GM12878 (cell line): Measurements from ENCODE around the gene MLXIP. TPM values are rescaled to one million over a fixed set of nuclear protein-coding genes. Genes with fewer than 3 reads are reported as not detected.

Source experiments
- CHD2 ChIP-seq: IDR thresholded peaks from 2 replicates; pipeline ENCODE4 v1.6.1; 2011; ENCODE audit warnings: low read depth, low read length, improper control_type of control experiment, borderline replicate concordance
- CREM ChIP-seq: IDR thresholded peaks from 2 replicates; pipeline ENCODE4 v1.6.1; 2014; ENCODE audit warnings: antibody characterized with exemption, low read depth
- EP300 ChIP-seq, 2 experiments: fragments of 150-350 bp in 1 of 2; IDR thresholded peaks; 2 replicates each; pipeline ENCODE4 v1.6.1; 2011 to 2012; ENCODE audit warnings: low read depth in 2 of 2, low read length in 2 of 2, borderline replicate concordance in 1 of 2, improper control_type of control experiment in 1 of 2, inconsistent platforms in 1 of 2; ENCODE audit not compliant: control insufficient read depth in 1 of 2
- ESRRA ChIP-seq: IDR thresholded peaks from 2 replicates; pipeline ENCODE4 v1.6.1; 2012; ENCODE audit warnings: mild to moderate bottlenecking, low read length, improper control_type of control experiment
- GATAD2B ChIP-seq: fragments of 450-650 bp; conservative IDR thresholded peaks from 2 replicates; pipeline ENCODE4 v1.6.1; 2017; ENCODE audit warnings: low read depth, mild to moderate bottlenecking, moderate library complexity
- IKZF1 ChIP-seq: fragments of 450-650 bp; conservative IDR thresholded peaks from 2 replicates; pipeline ENCODE4 v1.6.1; 2017; ENCODE audit warnings: antibody characterized with exemption, mild to moderate bottlenecking
- IKZF2 ChIP-seq, 2 experiments: fragments of 450-650 bp; IDR thresholded peaks; 2 replicates each; pipeline ENCODE4 v1.6.1; 2017; ENCODE audit warnings: mild to moderate bottlenecking in 2 of 2, moderate library complexity in 2 of 2
- IRF4 ChIP-seq: IDR thresholded peaks from 2 replicates; pipeline ENCODE4 v1.6.1; 2011; ENCODE audit warnings: low read depth, low read length
- MEF2B ChIP-seq: fragments of 450-650 bp; IDR thresholded peaks from 2 replicates; pipeline ENCODE4 v1.6.1; 2018; ENCODE audit warnings: mild to moderate bottlenecking, moderate library complexity; ENCODE audit not compliant: partially characterized antibody, poor library complexity, severe bottlenecking
- MXI1 ChIP-seq: fragments of 150-350 bp; IDR thresholded peaks from 2 replicates; pipeline ENCODE4 v1.6.1; 2011; ENCODE audit warnings: low read depth, mild to moderate bottlenecking, inconsistent platforms, low read length, improper control_type of control experiment
- RAD21 ChIP-seq: IDR thresholded peaks from 2 replicates; pipeline ENCODE4 v1.6.1; 2011; ENCODE audit warnings: mild to moderate bottlenecking, low read depth, low read length, moderate library complexity; ENCODE audit not compliant: insufficient read depth
- RUNX3 ChIP-seq: IDR thresholded peaks from 2 replicates; pipeline ENCODE4 v1.6.1; 2012; ENCODE audit warnings: low read length, inconsistent platforms
- SIN3A ChIP-seq: IDR thresholded peaks from 2 replicates; pipeline ENCODE4 v1.6.1; 2012; ENCODE audit warnings: low read depth, low read length, improper control_type of control experiment
- SIX5 ChIP-seq: IDR thresholded peaks from 2 replicates; pipeline ENCODE4 v1.6.1; 2011; ENCODE audit warnings: mild to moderate bottlenecking, low read depth, low read length, moderate library complexity; ENCODE audit not compliant: severe bottlenecking
- polyA plus RNA-seq, 11 experiments: library from polyadenylated mRNA; depleted of rRNA in 4 of 11; unstranded in 6 of 11; stranded (reverse) in 5 of 11; fragments of >200 nt; fragmentation: Nextera tagmentation in 4 of 11; fragmentation: Illumina TruSeq in 1 of 11; extraction: Ambion mirVana in 4 of 11; extraction: Trizol in 1 of 11; gene quantifications; 1 replicate in 1 of 11; 2 replicates in 10 of 11; pipeline versions ENCODE4 v1.2.1 to v1.2.3, GENCODE V29; 2011 to 2016; ENCODE audit warnings: inconsistent platforms in 2 of 11, missing spikeins in 2 of 11, low read depth in 1 of 11
- total RNA-seq, 4 experiments: library from RNA; depleted of rRNA in 3 of 4; stranded (reverse); fragments of >200 nt in 3 of 4; fragmentation: Illumina TruSeq in 1 of 4; extraction: Trizol in 1 of 4; gene quantifications; 2 replicates each; pipeline versions ENCODE4 v1.2.1 to v1.2.3, GENCODE V29; 2013 to 2021
- TF ChIP-seq, protein P1 (sequence below): fragments of 450-650 bp; IDR thresholded peaks from 2 replicates; pipeline ENCODE4 v1.6.1; 2017; ENCODE audit warnings: borderline replicate concordance
- TF ChIP-seq, protein P2 (sequence below): IDR thresholded peaks from 2 replicates; pipeline ENCODE4 v1.6.1; 2012; ENCODE audit warnings: low read depth, low read length, improper control_type of control experiment
- TF ChIP-seq, protein P3 (sequence below): IDR thresholded peaks from 2 replicates; pipeline ENCODE4 v1.6.1; 2012; ENCODE audit warnings: low read depth, low read length, improper control_type of control experiment
- TF ChIP-seq, protein P4 (sequence below): fragments of 450-650 bp; IDR thresholded peaks from 2 replicates; pipeline ENCODE4 v1.6.1; 2016; ENCODE audit warnings: mild to moderate bottlenecking
- TF ChIP-seq, protein P5 (sequence below): fragments of 450-650 bp; IDR thresholded peaks from 2 replicates; pipeline ENCODE4 v1.6.1; 2017; ENCODE audit warnings: low read depth, mild to moderate bottlenecking, moderate library complexity
- TF ChIP-seq, protein P6 (sequence below): fragments of 450-650 bp; IDR thresholded peaks from 2 replicates; pipeline ENCODE4 v1.6.1; 2017; ENCODE audit warnings: mild to moderate bottlenecking, moderate library complexity

The MLXIP gene
- total and polyA plus RNA-seq, 10 of the 15 experiments (the other 5 are each of a cell fraction or from before 2014, with no cell fraction given) = 1.1 to 23.7 (median 7.0) TPM

DNA sequence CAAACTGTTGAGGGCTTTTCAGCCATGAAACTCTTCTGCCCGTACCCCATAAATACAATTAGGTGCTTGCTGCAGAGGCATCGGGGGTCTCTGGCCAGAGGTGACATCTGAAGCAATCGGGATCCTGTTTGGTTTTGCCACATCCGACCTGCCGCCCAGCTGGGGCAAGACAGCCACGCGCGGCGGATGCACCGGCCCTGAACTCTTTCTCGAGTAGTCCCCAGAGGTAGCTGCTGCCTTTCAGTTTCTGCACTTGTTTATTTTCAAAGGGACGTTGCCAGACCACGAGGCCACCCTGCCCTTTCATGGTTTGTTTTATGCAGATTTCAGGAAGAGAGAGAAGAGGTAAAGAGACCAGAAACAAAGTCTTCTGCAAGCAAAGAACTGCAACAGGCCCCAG is 10.6 kb upstream of the MLXIP start (continued):
- TF ChIP-seq, protein P1, sequence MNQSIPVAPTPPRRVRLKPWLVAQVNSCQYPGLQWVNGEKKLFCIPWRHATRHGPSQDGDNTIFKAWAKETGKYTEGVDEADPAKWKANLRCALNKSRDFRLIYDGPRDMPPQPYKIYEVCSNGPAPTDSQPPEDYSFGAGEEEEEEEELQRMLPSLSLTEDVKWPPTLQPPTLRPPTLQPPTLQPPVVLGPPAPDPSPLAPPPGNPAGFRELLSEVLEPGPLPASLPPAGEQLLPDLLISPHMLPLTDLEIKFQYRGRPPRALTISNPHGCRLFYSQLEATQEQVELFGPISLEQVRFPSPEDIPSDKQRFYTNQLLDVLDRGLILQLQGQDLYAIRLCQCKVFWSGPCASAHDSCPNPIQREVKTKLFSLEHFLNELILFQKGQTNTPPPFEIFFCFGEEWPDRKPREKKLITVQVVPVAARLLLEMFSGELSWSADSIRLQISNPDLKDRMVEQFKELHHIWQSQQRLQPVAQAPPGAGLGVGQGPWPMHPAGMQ = no peak
- TF ChIP-seq, protein P2, sequence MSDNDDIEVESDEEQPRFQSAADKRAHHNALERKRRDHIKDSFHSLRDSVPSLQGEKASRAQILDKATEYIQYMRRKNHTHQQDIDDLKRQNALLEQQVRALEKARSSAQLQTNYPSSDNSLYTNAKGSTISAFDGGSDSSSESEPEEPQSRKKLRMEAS = peak; percentile 81
- TF ChIP-seq IKZF2 (IDR thresholded peaks at IDR 0.05) = 0 out of 4 replicates have a peak, but pooled peaks of 1 of the 2 experiments have one; percentile 12
- TF ChIP-seq, protein P3, sequence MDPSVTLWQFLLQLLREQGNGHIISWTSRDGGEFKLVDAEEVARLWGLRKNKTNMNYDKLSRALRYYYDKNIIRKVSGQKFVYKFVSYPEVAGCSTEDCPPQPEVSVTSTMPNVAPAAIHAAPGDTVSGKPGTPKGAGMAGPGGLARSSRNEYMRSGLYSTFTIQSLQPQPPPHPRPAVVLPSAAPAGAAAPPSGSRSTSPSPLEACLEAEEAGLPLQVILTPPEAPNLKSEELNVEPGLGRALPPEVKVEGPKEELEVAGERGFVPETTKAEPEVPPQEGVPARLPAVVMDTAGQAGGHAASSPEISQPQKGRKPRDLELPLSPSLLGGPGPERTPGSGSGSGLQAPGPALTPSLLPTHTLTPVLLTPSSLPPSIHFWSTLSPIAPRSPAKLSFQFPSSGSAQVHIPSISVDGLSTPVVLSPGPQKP = 0 out of 2 replicates have a peak, but pooled peaks have one; percentile 28
- TF ChIP-seq EP300 (IDR thresholded peaks at IDR 0.05; ENCODE audit: borderline replicate concordance in 1 of 2, control insufficient read depth in 1 of 2, low read depth in 2 of 2, low read length in 2 of 2) = peak in 1 of 2 experiments; percentile 62; a peak in 2 of 4 replicates
- peak; percentile 33; the same call in 1 of the 2 replicates for TF ChIP-seq IKZF1
- TF ChIP-seq MEF2B = peak; percentile 78
- TF ChIP-seq, protein P4, sequence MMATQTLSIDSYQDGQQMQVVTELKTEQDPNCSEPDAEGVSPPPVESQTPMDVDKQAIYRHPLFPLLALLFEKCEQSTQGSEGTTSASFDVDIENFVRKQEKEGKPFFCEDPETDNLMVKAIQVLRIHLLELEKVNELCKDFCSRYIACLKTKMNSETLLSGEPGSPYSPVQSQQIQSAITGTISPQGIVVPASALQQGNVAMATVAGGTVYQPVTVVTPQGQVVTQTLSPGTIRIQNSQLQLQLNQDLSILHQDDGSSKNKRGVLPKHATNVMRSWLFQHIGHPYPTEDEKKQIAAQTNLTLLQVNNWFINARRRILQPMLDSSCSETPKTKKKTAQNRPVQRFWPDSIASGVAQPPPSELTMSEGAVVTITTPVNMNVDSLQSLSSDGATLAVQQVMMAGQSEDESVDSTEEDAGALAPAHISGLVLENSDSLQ = peak; percentile 12; the same call in 1 of the 2 replicates
- TF ChIP-seq, protein P5, sequence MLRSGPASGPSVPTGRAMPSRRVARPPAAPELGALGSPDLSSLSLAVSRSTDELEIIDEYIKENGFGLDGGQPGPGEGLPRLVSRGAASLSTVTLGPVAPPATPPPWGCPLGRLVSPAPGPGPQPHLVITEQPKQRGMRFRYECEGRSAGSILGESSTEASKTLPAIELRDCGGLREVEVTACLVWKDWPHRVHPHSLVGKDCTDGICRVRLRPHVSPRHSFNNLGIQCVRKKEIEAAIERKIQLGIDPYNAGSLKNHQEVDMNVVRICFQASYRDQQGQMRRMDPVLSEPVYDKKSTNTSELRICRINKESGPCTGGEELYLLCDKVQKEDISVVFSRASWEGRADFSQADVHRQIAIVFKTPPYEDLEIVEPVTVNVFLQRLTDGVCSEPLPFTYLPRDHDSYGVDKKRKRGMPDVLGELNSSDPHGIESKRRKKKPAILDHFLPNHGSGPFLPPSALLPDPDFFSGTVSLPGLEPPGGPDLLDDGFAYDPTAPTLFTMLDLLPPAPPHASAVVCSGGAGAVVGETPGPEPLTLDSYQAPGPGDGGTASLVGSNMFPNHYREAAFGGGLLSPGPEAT = peak; percentile 28; the same call in 1 of the 2 replicates
- peak; percentile 84 for TF ChIP-seq MXI1
- TF ChIP-seq SIN3A = peak; percentile 28; the same call in 1 of the 2 replicates
- TF ChIP-seq IRF4 = peak; percentile 22; the same call in 1 of the 2 replicates
- TF ChIP-seq SIX5 = no peak
- 0 out of 2 replicates have a peak, but pooled peaks have one; percentile 22 for TF ChIP-seq CREM
- TF ChIP-seq CHD2 = peak; percentile 60; the same call in 1 of the 2 replicates
- TF ChIP-seq, protein P6, sequence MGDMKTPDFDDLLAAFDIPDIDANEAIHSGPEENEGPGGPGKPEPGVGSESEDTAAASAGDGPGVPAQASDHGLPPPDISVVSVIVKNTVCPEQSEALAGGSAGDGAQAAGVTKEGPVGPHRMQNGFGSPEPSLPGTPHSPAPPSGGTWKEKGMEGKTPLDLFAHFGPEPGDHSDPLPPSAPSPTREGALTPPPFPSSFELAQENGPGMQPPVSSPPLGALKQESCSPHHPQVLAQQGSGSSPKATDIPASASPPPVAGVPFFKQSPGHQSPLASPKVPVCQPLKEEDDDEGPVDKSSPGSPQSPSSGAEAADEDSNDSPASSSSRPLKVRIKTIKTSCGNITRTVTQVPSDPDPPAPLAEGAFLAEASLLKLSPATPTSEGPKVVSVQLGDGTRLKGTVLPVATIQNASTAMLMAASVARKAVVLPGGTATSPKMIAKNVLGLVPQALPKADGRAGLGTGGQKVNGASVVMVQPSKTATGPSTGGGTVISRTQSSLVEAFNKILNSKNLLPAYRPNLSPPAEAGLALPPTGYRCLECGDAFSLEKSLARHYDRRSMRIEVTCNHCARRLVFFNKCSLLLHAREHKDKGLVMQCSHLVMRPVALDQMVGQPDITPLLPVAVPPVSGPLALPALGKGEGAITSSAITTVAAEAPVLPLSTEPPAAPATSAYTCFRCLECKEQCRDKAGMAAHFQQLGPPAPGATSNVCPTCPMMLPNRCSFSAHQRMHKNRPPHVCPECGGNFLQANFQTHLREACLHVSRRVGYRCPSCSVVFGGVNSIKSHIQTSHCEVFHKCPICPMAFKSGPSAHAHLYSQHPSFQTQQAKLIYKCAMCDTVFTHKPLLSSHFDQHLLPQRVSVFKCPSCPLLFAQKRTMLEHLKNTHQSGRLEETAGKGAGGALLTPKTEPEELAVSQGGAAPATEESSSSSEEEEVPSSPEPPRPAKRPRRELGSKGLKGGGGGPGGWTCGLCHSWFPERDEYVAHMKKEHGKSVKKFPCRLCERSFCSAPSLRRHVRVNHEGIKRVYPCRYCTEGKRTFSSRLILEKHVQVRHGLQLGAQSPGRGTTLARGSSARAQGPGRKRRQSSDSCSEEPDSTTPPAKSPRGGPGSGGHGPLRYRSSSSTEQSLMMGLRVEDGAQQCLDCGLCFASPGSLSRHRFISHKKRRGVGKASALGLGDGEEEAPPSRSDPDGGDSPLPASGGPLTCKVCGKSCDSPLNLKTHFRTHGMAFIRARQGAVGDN = 0 out of 2 replicates have a peak, but pooled peaks have one; percentile 25
- no peak for TF ChIP-seq ESRRA
- peak; percentile 63 for TF ChIP-seq RUNX3
- TF ChIP-seq GATAD2B = no peak
- 0 out of 2 replicates have a peak, but pooled peaks have one; percentile 7 for TF ChIP-seq RAD21
